ENCODE measurements around the gene MAG.
"Not testable (repeated sequence)": the region's sequence is repeated elsewhere in the genome, so short reads cannot be mapped to it uniquely, and the experiment has no call there.

Gene MAG

GRCh38 chr19:35281303-35281702 is 10.7 kb upstream of the MAG start:
- no peak for DNase-seq

GRCh38 chr19:35284153-35285094 is 7.5 kb upstream of the MAG start:
- DNase-seq, result no peak

DNA sequence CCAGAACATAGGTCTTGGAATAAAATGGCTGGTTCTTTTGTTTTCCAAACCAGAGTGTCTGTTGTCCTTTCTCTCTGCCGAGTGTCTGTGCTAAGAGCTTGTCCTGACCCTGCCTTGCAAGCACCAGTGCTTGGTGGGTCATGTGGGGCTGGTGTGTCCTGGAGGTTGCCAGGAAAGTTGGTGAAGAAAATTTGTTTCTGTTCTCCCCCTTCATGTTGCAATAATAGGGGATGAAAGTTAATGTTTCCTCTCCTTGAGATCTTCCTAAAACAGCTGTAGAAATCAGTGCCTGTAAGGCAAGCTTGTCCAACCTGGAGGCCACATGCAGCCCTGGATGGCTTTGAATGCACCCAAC is 6.9 kb upstream of the MAG start:
- DNase-seq, result no peak

- DNase-seq, result not testable (repeated sequence)
Observed at GRCh38 chr19:35285465-35285864, 6.5 kb upstream of the MAG start.

- DNase-seq, result not testable (repeated sequence)
Observed at GRCh38 chr19:35286101-35286500, 5.9 kb upstream of the MAG start.

GRCh38 chr19:35287713-35288112 is 4.2 kb upstream of the MAG start:
- no peak for DNase-seq

- no peak for DNase-seq
Observed at GRCh38 chr19:35288331-35288730, 3.6 kb upstream of the MAG start.

DNA sequence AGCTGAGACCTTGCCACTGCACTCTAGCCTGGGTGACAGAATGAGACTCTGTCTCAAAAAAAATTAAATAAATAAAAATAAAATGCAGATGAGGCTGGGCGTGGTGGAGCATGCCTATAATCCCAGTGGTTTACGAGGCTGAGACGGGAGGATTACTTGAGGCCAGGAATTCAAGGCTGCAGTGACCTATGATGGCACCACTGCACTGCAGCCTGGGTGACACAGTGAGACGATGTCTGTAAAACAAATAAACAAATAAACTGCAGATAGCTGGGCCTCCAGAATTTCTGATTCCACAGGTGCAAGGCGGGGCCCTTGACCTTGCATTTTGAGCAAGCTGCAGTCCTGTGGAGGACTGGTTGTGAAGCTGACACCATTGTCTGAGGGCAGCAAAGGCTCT is 3.1 kb upstream of the MAG start:
- no peak for DNase-seq

GRCh38 chr19:35290381-35291127 is 1.4 kb upstream of the MAG start:
- DNase-seq, result no peak

DNA sequence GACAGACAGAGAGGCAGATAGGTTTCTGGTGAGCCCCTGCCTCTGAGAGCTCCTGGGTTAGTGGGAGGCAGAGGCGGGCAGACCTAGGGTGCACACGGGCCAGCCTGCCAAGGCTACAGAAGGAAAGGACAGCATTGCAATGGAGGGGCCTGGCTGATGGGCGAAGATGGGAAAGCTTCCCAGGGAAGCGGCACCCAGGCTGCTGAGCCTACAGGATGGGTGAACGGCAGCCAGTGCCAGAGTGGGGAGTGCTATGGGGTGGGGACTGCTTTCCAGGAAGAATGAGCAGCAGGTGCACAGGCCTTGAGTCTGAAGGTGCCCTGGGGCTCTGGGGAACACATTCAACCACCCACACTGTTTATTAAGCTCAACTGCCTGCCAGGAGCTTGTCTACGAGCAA is 702 bp upstream of the MAG start:
- DNase-seq, result no peak

GRCh38 chr19:35292421-35293362 is 731 bp downstream of the MAG start:
- no peak for DNase-seq

GRCh38 chr19:35293363-35293739 is 1.4 kb downstream of the MAG start:
- DNase-seq, result no peak

- DNase-seq, result no peak
Observed at GRCh38 chr19:35293808-35294207, 1.8 kb downstream of the MAG start.

DNA sequence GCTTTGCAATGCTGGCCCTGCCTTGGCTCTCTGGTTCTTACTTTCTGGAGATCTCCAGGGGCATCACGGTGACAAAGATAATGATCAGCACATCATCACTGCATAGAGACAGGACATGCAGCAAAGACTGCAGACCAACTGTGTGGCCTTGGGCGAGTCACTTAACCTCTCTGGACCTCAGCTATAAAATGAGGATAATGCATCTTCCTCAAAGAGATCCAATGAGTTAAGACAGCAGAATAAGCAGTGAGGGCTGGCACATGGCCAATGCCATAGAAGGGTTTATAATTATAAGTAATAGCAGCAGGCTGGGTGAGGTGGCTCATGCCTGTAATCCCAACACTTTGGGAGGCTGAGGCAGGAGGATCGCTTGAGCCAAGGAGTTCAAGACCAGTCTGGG is 2.4 kb downstream of the MAG start:
- no peak for DNase-seq

DNA sequence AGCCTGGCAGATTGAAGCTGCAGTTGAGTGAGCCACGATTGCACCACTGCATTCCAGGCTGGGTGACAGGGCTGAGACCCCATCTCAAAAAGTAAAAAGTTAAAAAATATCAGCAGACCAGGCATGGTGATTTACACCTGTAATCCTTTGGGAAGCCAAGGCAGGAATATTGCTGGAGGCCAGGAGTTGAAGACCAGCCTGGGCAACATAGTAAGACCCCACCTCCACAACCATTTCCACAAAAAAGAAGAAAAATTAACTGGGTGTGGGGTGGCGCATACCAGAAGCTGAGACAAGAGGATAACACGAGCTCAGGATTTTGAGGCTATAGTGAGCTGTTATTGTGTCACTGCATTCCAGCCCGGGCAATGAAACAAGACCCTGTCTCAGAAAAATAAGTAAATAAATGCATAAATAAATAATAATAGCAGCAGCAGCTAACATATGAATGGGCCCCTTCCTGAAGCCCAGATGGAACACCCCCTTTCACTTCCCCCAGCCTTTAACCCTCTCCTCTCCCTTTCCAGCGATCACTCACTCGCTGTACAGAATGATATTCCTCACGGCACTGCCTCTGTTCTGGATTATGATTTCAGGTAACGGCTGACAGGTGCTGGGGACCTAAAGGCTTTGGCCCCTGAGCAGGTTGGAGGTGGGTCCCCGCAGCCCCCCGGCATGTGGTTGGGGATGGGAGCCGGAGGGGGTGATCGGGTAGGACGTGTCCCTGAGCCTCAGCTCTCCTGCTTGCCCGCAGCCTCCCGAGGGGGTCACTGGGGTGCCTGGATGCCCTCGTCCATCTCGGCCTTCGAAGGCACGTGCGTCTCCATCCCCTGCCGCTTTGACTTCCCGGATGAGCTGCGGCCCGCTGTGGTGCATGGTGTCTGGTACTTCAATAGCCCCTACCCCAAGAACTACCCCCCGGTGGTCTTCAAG is 3.2 kb downstream of the MAG start:
- no peak for DNase-seq

- no peak for DNase-seq
Observed at GRCh38 chr19:35295792-35296462, 4.0 kb downstream of the MAG start.

GRCh38 chr19:35296644-35297514 is 4.9 kb downstream of the MAG start:
- DNase-seq, result no peak

DNA sequence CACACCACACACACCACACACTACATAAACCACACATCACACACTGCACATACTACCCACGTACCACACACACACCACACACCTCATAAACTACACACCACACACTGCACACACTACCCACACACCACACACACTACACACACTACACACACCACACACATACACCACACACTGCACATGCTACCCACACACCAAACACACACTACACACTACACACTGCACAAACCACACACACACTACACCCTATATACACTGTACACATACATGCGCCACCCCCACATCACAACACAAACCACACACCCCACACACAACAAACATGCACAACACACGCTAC is 5.5 kb downstream of the MAG start:
- no peak for DNase-seq

GRCh38 chr19:35297922-35298321 is 6.0 kb downstream of the MAG start:
- no peak for DNase-seq

DNA sequence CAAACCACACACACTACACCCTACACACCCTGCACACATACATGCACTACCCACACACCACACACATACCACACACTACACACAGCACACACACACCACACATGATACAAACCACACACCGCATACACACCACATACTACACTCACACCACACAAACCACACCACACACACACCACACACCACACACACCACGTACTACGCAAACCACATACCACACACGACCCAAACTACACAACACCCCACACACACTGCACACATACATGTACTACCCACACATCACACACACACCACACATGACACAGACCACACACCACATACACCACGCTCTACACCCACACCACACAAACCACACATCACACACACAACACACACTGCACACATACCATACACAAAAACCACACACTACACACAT is 6.6 kb downstream of the MAG start:
- DNase-seq, result no peak

Measured in fibroblast of skin of back (primary cell).